Mesenchymal stem cell (in vitro differentiated cells and primary cell): Measurements from ENCODE around the gene PHF23.

Source experiments
- DNase-seq: peaks from one replicate; pipeline ENCODE4 v3.0.0-alpha.2; 2013
- H2AFZ ChIP-seq: one replicate; pipeline ENCODE4 v1.6.1; 2013; ENCODE audit warnings: low read depth, mild to moderate bottlenecking, control low read depth, inconsistent platforms, low read length, moderate library complexity
- H2AK5ac ChIP-seq: 2 replicates; pipeline ENCODE4 v1.6.1; 2013; ENCODE audit warnings: low read length, moderate library complexity, mild to moderate bottlenecking, inconsistent platforms; ENCODE audit not compliant: severe bottlenecking
- H2BK120ac ChIP-seq: one replicate; pipeline ENCODE4 v1.6.1; 2013; ENCODE audit warnings: low read depth, mild to moderate bottlenecking, inconsistent platforms, low read length, moderate library complexity
- H2BK12ac ChIP-seq, 2 experiments: one replicate each; pipeline ENCODE4 v1.6.1; 2013; ENCODE audit warnings: inconsistent platforms in 2 of 2, low read length in 2 of 2, mild to moderate bottlenecking in 2 of 2, moderate library complexity in 2 of 2, control low read depth in 1 of 2
- H2BK15ac ChIP-seq: one replicate; pipeline ENCODE4 v1.6.1; 2013; ENCODE audit warnings: mild to moderate bottlenecking, low read depth, inconsistent platforms; ENCODE audit not compliant: poor library complexity, severe bottlenecking
- H2BK5ac ChIP-seq: 2 replicates; pipeline ENCODE4 v1.6.1; 2013; ENCODE audit warnings: low read depth, mild to moderate bottlenecking, low read length, control low read depth, inconsistent platforms; ENCODE audit not compliant: poor library complexity, severe bottlenecking
- H3K14ac ChIP-seq, 2 experiments: one replicate each; pipeline ENCODE4 v1.6.1; 2013; ENCODE audit warnings: inconsistent platforms in 2 of 2, low read length in 2 of 2, control low read depth in 1 of 2, mild to moderate bottlenecking in 1 of 2, moderate library complexity in 1 of 2
- H3K18ac ChIP-seq, 2 experiments: one replicate each; pipeline ENCODE4 v1.6.1; 2013; ENCODE audit warnings: inconsistent platforms in 2 of 2, low read length in 2 of 2, control low read depth in 1 of 2, low read depth in 1 of 2, mild to moderate bottlenecking in 1 of 2
- H3K23ac ChIP-seq, 2 experiments: one replicate each; pipeline ENCODE4 v1.6.1; 2013; ENCODE audit warnings: inconsistent platforms in 2 of 2, low read length in 2 of 2, mild to moderate bottlenecking in 2 of 2, moderate library complexity in 2 of 2, control low read depth in 1 of 2
- H3K27ac ChIP-seq: 2 replicates; pipeline ENCODE4 v1.5.1; 2013; ENCODE audit warnings: mild to moderate bottlenecking, moderate library complexity, low read length, control low read depth, inconsistent platforms; ENCODE audit not compliant: poor library complexity, severe bottlenecking
- H3K27me3 ChIP-seq, 2 experiments: 2 replicates each; pipeline versions ENCODE4 v1.6.1 to v1.7.0; 2013; ENCODE audit warnings: low read length in 2 of 2, mild to moderate bottlenecking in 2 of 2, moderate library complexity in 2 of 2, control low read depth in 1 of 2, inconsistent platforms in 1 of 2; ENCODE audit not compliant: control insufficient read depth in 1 of 2, insufficient read depth in 1 of 2
- H3K36me3 ChIP-seq, 2 experiments: 2 replicates each; pipeline versions ENCODE4 v1.6.1 to v1.7.0; 2013; ENCODE audit warnings: low read length in 2 of 2, control low read depth in 1 of 2, inconsistent platforms in 1 of 2, low read depth in 1 of 2, mild to moderate bottlenecking in 1 of 2; ENCODE audit not compliant: insufficient read depth in 2 of 2, control insufficient read depth in 1 of 2
- H3K4ac ChIP-seq, 2 experiments: one replicate each; pipeline ENCODE4 v1.6.1; 2013; ENCODE audit warnings: inconsistent platforms in 2 of 2, low read length in 2 of 2, mild to moderate bottlenecking in 2 of 2, moderate library complexity in 2 of 2, control low read depth in 1 of 2, low read depth in 1 of 2
- H3K4me1 ChIP-seq: 2 replicates; pipeline ENCODE4 v1.6.1; 2013; ENCODE audit warnings: low read depth, low read length, control low read depth; ENCODE audit not compliant: control insufficient read depth, insufficient read depth
- H3K4me2 ChIP-seq: 2 replicates; pipeline ENCODE4 v1.6.1; 2013; ENCODE audit warnings: low read length, mild to moderate bottlenecking, inconsistent platforms; ENCODE audit not compliant: poor library complexity, severe bottlenecking
- H3K4me3 ChIP-seq, 2 experiments: 2 replicates each; pipeline versions ENCODE4 v1.5.1 to v1.7.0; 2013; ENCODE audit warnings: low read length in 2 of 2, mild to moderate bottlenecking in 2 of 2, control low read depth in 1 of 2, low read depth in 1 of 2; ENCODE audit not compliant: insufficient read depth in 1 of 2
- H3K79me1 ChIP-seq: replicated peaks from 2 replicates; pipeline ENCODE4 v1.6.1; 2013; ENCODE audit warnings: mild to moderate bottlenecking, control low read depth, low read length, inconsistent platforms; ENCODE audit not compliant: poor library complexity, severe bottlenecking
- H3K9ac ChIP-seq: 2 replicates; pipeline ENCODE4 v1.7.0; 2013; ENCODE audit warnings: mild to moderate bottlenecking, low read length, moderate library complexity
- H3K9me3 ChIP-seq: 2 replicates; pipeline ENCODE4 v1.7.0; 2013; ENCODE audit warnings: mild to moderate bottlenecking, low read length; ENCODE audit not compliant: control insufficient read depth
- H4K8ac ChIP-seq: one replicate; pipeline ENCODE4 v1.6.1; 2013; ENCODE audit warnings: inconsistent platforms, mild to moderate bottlenecking, low read length, moderate library complexity
- H4K91ac ChIP-seq: one replicate; pipeline ENCODE4 v1.6.1; 2013; ENCODE audit warnings: mild to moderate bottlenecking, low read length, inconsistent platforms
- WGBS: methylation state at CpG from one replicate; pipeline ENCODE4 v1.1.7; 2013; ENCODE audit warnings: mixed read lengths; 5-methylcytosine and 5-hydroxymethylcytosine counted together

PHF23 gene

GRCh38 chr17:7251661-7252175, 12.5 kb upstream of the PHF23 start, which contains the start of gene CTDNEP1:
CTDNEP1 (minus strand) TSS chr17:7251734; CDS start chr17:7251296, 438 bp downstream.
- Histone ChIP-seq H3K14ac (peak within 1 kb of the TSS; percentile 43 to 93), H3K18ac (peak within 1 kb of the TSS; percentile 95 to 98), H2BK5ac (peak within 1 kb of the TSS; percentile 97), H2BK120ac (peak within 1 kb of the TSS; percentile 96), H3K27ac (peak within 1 kb of the TSS; percentile 99), H2BK15ac (peak within 1 kb of the TSS; percentile 92), H3K4ac (peak within 1 kb of the TSS; percentile 73 to 97), H4K91ac (peak within 1 kb of the TSS; percentile 97), H3K9ac (peak within 1 kb of the TSS; percentile 97), H3K79me1 (peaks cover 14% of the 10 kb centered on the region), H3K9me3 (no peaks in the 10 kb centered on the region), H4K8ac (peak within 1 kb of the TSS; percentile 96), H3K23ac (peak within 1 kb of the TSS in 1 of 2 experiments; percentile 72), H3K36me3 (peaks cover 24 to 32% of the 10 kb centered on the region in 2 experiments), H2AFZ (peak within 1 kb of the TSS; percentile 91), H3K4me3 (peak within 1 kb of the TSS; percentile 90), H2AK5ac (no peak within 1 kb of the TSS), H3K4me1 (peaks cover 15% of the 10 kb centered on the region), H3K27me3 (no peaks in the 10 kb centered on the region), H2BK12ac (peak within 1 kb of the TSS in 1 of 2 experiments; percentile 65), H3K4me2 (peak within 1 kb of the TSS; percentile 93)
- DNase-seq, result peak; percentile 100
- 2% methylated on average over 17 of the region's 41 CpGs for WGBS

GRCh38 chr17:7250695-7251627, 11.7 kb upstream of the PHF23 start:
- H2BK12ac ChIP-seq, result peak overlapping the region in 1 of 2 experiments; percentile 10
- H3K4ac ChIP-seq, result peak overlapping the region; percentile 73 to 97
- no peak overlapping the region for H2AFZ ChIP-seq
- peak; percentile 40 for DNase-seq
- peaks cover 22 to 32% of the 10 kb centered on the region in 2 experiments for H3K36me3 ChIP-seq
- no peak overlapping the region for H2AK5ac ChIP-seq
- peak overlapping the region; percentile 93 for H3K4me2 ChIP-seq
- peak overlapping the region; percentile 85 to 90 for H3K4me3 ChIP-seq
- H3K14ac ChIP-seq, result peak overlapping the region; percentile 43 to 68
- under 1% methylated on average over 55 of the region's 55 CpGs for WGBS
- H3K18ac ChIP-seq, result peak overlapping the region; percentile 89 to 96
- peaks cover 13% of the 10 kb centered on the region for H3K79me1 ChIP-seq
- H3K27ac ChIP-seq, result peak overlapping the region; percentile 61
- H2BK120ac ChIP-seq, result peak overlapping the region; percentile 96
- peak overlapping the region; percentile 97 for H2BK5ac ChIP-seq
- H3K9ac ChIP-seq, result peak overlapping the region; percentile 97
- peaks cover 15% of the 10 kb centered on the region for H3K4me1 ChIP-seq
- no peaks in the 10 kb centered on the region for H3K9me3 ChIP-seq
- H4K8ac ChIP-seq, result peak overlapping the region; percentile 96
- H3K23ac ChIP-seq, result no peak overlapping the region
- no peaks in the 10 kb centered on the region for H3K27me3 ChIP-seq
- no peak overlapping the region for H2BK15ac ChIP-seq
- H4K91ac ChIP-seq, result peak overlapping the region; percentile 97

GRCh38 chr17:7249830-7250229, 10.6 kb upstream of the PHF23 start:
- H4K8ac ChIP-seq, result no peak overlapping the region
- H3K18ac ChIP-seq, result no peak overlapping the region
- H3K23ac ChIP-seq, result no peak overlapping the region
- H3K9me3 ChIP-seq, result no peaks in the 10 kb centered on the region
- no peak overlapping the region for H4K91ac ChIP-seq
- H3K9ac ChIP-seq, result peak overlapping the region; percentile 97
- no peak overlapping the region for H2AK5ac ChIP-seq
- peaks cover 19 to 28% of the 10 kb centered on the region in 2 experiments for H3K36me3 ChIP-seq
- no peak overlapping the region for H3K4ac ChIP-seq
- no peak overlapping the region for H2BK120ac ChIP-seq
- no peak overlapping the region for H3K14ac ChIP-seq
- DNase-seq, result no peak
- WGBS, result 97% methylated on average over 7 of the region's 7 CpGs
- H2BK15ac ChIP-seq, result no peak overlapping the region
- no peak overlapping the region for H3K27ac ChIP-seq
- H2AFZ ChIP-seq, result no peak overlapping the region
- no peaks in the 10 kb centered on the region for H3K27me3 ChIP-seq
- no peak overlapping the region for H2BK5ac ChIP-seq
- H3K4me1 ChIP-seq, result peaks cover 15% of the 10 kb centered on the region
- peak overlapping the region; percentile 93 for H3K4me2 ChIP-seq
- H2BK12ac ChIP-seq, result no peak overlapping the region
- H3K79me1 ChIP-seq, result peaks cover 13% of the 10 kb centered on the region
- peak overlapping the region in 1 of 2 experiments; percentile 85 for H3K4me3 ChIP-seq

- Histone ChIP-seq H2AFZ (no peak overlapping the region), H3K27me3 (no peaks in the 10 kb centered on the region), H3K4me1 (peaks cover 15% of the 10 kb centered on the region), H2BK12ac (no peak overlapping the region), H2AK5ac (no peak overlapping the region), H4K91ac (no peak overlapping the region), H3K36me3 (peaks cover 19 to 28% of the 10 kb centered on the region in 2 experiments), H3K27ac (no peak overlapping the region), H3K4me3 (peak overlapping the region in 1 of 2 experiments; percentile 14), H2BK5ac (no peak overlapping the region), H3K9me3 (no peaks in the 10 kb centered on the region), H2BK15ac (no peak overlapping the region), H4K8ac (no peak overlapping the region), H3K14ac (no peak overlapping the region), H2BK120ac (no peak overlapping the region), H3K18ac (no peak overlapping the region), H3K4ac (no peak overlapping the region), H3K9ac (peak overlapping the region; percentile 43), H3K79me1 (peaks cover 11% of the 10 kb centered on the region), H3K23ac (no peak overlapping the region), H3K4me2 (no peak overlapping the region)
- DNase-seq, result no peak
- 92% methylated on average over 6 of the region's 6 CpGs for WGBS
Measured at GRCh38 chr17:7249214-7249613, 10.0 kb upstream of the PHF23 start.
